MCF 10A (cell line): ENCODE measurements around the gene ANKRD44. TPM values are rescaled to one million over a fixed set of nuclear protein-coding genes. Genes with fewer than 3 reads are reported as not detected.
A peak's percentile ranks its signal among the peaks of the same experiment; 100 is the strongest.

Experiments
- BruUV-seq: library from RNA; stranded (reverse); fragments of 400-500 nt; replicated peaks from 2 replicates; lab custom pipeline; 2021; lab: Mats Ljungman, UMichigan
- CTCF ChIA-PET: fragments of 300-600 bp; sonication (Branson Sonifier 250); formaldehyde crosslinking; extraction: SDS; loops from one replicate; lab custom pipeline; 2021; ENCODE audit warnings: antibody characterized with exemption, inconsistent platforms; lab: Yijun Ruan, JAX
- POLR2A ChIA-PET: fragments of 300-600, 350-650 bp; sonication (Branson Sonifier 250); formaldehyde crosslinking; extraction: SDS; loops from one replicate; lab custom pipeline; 2020; ENCODE audit warnings: antibody characterized with exemption, inconsistent platforms; lab: Yijun Ruan, JAX
- DNase-seq: peaks from one replicate; pipeline ENCODE4 v3.0.0-alpha.2; 2018; ENCODE audit not compliant: unreplicated experiment
- H3K27ac Mint-ChIP-seq: one replicate; pipeline ENCODE4 v1.8.0; 2022; ENCODE audit warnings: mild to moderate bottlenecking, low read depth, mixed read lengths; ENCODE audit not compliant: unreplicated experiment
- H3K27me3 Mint-ChIP-seq: one replicate; pipeline ENCODE4 v1.8.0; 2022; ENCODE audit warnings: mixed read lengths; ENCODE audit not compliant: insufficient read depth, unreplicated experiment
- H3K36me3 Mint-ChIP-seq: one replicate; pipeline ENCODE4 v1.8.0; 2022; ENCODE audit warnings: mild to moderate bottlenecking, moderate library complexity, mixed read lengths; ENCODE audit not compliant: insufficient read depth, unreplicated experiment
- H3K4me1 Mint-ChIP-seq: one replicate; pipeline ENCODE4 v1.8.0; 2022; ENCODE audit warnings: mixed read lengths; ENCODE audit not compliant: insufficient read depth, unreplicated experiment
- H3K4me3 Mint-ChIP-seq: one replicate; pipeline ENCODE4 v1.8.0; 2022; ENCODE audit warnings: mild to moderate bottlenecking, moderate library complexity, mixed read lengths; ENCODE audit not compliant: unreplicated experiment
- H3K9me3 Mint-ChIP-seq: one replicate; pipeline ENCODE4 v1.8.0; 2022; ENCODE audit warnings: mixed read lengths; ENCODE audit not compliant: unreplicated experiment
- intact Hi-C: fragments of 100-400 bp; cut with micrococcal nuclease; formaldehyde crosslinking; loops from 2 replicates; pipeline ENCODE4 v1.14.1; 2022
- total RNA-seq: library from RNA; stranded (reverse); gene quantifications from 2 replicates; pipeline ENCODE4 v1.2.3, GENCODE V29; 2022
- TF ChIP-seq, protein P1 (sequence below): fragments of 200-600 bp; IDR thresholded peaks from one replicate; pipeline ENCODE4 v1.8.0; 2022; ENCODE audit warnings: antibody characterized with exemption, mild to moderate bottlenecking; ENCODE audit not compliant: unreplicated experiment

ANKRD44 gene
- total RNA-seq, 1 experiment from 2014 or later: 6.9 TPM

DNA sequence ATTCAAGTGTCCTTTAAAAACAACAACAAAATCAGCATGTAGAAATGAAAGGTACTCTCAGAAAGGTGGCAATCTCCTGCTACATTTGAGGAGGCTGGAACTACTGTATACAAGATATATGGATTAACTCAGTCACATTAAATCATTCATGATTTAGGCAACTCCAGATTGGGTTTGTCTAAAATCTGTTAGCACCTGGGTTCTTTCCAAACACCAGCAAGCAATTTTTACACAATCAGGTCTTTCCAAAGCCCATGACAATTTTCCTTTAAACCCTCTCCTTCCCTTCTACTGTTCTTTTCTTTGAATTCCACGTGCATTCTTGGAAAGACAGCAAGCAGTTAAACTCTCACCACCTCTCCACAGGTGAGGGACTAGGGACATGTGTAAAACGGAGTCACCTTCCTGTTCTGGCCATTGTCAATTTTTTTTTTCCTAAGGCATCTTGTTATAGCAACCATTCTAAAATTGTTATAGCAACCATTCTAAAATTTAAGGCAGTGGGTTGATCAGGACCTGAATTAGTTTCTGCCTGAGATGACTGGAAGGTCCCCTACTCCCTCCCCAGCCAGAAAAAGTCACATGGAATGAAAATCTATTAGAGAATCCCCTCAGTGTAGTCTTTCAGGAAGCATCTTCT is 113.9 kb downstream of the ANKRD44 start:
- ChIA-PET POLR2A (interaction anchor here (0.6 kb wide), 1 partner anchor 120 kb away, joined by 3 read pairs; no protein-coding TSS in a partner anchor), CTCF (interaction anchor here (0.7 to 1.2 kb wide), 4 partner anchors 83 to 157 kb away, joined by 3 to 4 read pairs (median 4); no protein-coding TSS in a partner anchor)
- no peaks in the 10 kb centered on the region for H3K9me3 Mint-ChIP-seq
- no TSS peak for BruUV-seq
- DNase-seq: peak; percentile 13
- H3K27me3 Mint-ChIP-seq: no peaks in the 10 kb centered on the region
- peaks cover 9% of the 10 kb centered on the region for H3K4me1 Mint-ChIP-seq
- no peak overlapping the region for H3K4me3 Mint-ChIP-seq
- H3K36me3 Mint-ChIP-seq: no peaks in the 10 kb centered on the region
- intact Hi-C loops: no loop called here
- TF ChIP-seq, protein P1, sequence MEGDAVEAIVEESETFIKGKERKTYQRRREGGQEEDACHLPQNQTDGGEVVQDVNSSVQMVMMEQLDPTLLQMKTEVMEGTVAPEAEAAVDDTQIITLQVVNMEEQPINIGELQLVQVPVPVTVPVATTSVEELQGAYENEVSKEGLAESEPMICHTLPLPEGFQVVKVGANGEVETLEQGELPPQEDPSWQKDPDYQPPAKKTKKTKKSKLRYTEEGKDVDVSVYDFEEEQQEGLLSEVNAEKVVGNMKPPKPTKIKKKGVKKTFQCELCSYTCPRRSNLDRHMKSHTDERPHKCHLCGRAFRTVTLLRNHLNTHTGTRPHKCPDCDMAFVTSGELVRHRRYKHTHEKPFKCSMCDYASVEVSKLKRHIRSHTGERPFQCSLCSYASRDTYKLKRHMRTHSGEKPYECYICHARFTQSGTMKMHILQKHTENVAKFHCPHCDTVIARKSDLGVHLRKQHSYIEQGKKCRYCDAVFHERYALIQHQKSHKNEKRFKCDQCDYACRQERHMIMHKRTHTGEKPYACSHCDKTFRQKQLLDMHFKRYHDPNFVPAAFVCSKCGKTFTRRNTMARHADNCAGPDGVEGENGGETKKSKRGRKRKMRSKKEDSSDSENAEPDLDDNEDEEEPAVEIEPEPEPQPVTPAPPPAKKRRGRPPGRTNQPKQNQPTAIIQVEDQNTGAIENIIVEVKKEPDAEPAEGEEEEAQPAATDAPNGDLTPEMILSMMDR: no peak
- H3K27ac Mint-ChIP-seq: no peak overlapping the region

DNA sequence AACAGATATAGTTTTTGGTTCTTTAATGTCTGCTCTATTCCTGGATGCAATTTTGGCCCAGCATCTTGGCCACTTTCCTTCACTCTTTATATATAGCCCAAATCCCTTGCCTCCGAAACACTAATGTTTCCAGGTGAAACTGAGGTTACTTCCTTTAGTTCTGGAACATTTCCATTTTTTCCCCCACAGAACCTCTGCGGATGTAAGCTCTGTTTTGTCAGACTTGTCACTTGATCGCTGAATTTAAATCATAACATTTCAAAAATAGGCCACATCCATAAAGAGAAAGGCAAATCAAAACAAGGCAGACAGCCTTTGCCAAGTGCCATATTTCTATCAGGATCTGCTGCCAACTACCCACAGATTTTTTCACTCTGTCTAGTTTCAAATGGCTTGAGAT is 115.1 kb downstream of the ANKRD44 start:
- intact Hi-C loops: no loop called here
- H3K36me3 Mint-ChIP-seq: no peaks in the 10 kb centered on the region
- peaks cover 7% of the 10 kb centered on the region for H3K4me1 Mint-ChIP-seq
- no peak overlapping the region for H3K4me3 Mint-ChIP-seq
- TF ChIP-seq, protein P1: no peak
- ChIA-PET POLR2A (no interaction called here), CTCF (interaction anchor here (0.6 to 1.2 kb wide), 4 partner anchors 82 to 121 kb away, joined by 3 to 8 read pairs (median 4); no protein-coding TSS in a partner anchor)
- no peak overlapping the region for H3K27ac Mint-ChIP-seq
- DNase-seq: no peak
- no TSS peak for BruUV-seq
- no peaks in the 10 kb centered on the region for H3K9me3 Mint-ChIP-seq
- no peaks in the 10 kb centered on the region for H3K27me3 Mint-ChIP-seq

DNA sequence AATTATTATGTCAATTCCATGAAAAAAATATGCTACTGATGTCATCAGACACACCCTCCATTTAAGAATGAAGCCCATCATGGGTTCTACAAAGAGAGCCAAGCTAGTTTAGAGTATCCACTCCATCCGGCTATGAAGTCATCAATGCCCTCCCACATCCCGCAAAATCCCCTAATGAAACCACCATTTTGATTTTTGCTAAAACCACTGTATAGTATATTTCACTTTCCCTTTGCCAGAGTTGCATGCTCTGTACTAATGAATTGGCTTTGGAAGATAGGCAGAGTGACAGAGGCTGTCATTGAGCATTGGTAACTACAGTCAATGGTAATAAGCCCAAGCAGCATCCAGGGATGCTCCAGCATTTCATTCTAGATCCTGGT is 118.6 kb downstream of the ANKRD44 start:
- no peak for DNase-seq
- H3K36me3 Mint-ChIP-seq: no peaks in the 10 kb centered on the region
- no TSS peak for BruUV-seq
- H3K4me1 Mint-ChIP-seq: peaks cover 5% of the 10 kb centered on the region
- H3K9me3 Mint-ChIP-seq: no peaks in the 10 kb centered on the region
- TF ChIP-seq, protein P1: no peak
- no peak overlapping the region for H3K27ac Mint-ChIP-seq
- no peak overlapping the region for H3K4me3 Mint-ChIP-seq
- ChIA-PET POLR2A (interaction anchor here (0.9 kb wide), 1 partner anchor 393 kb away, joined by 3 read pairs; the partner anchor contains the start of gene GTF3C3), CTCF (interaction anchor here (0.5 to 4.2 kb wide), 28 partner anchors 10 to 495 kb away, joined by 3 to 66 read pairs (median 4); partner anchors contain the start of gene ANKRD44)
- no peaks in the 10 kb centered on the region for H3K27me3 Mint-ChIP-seq
- intact Hi-C loops: loop anchor here (1.0 to 2.0 kb wide), 4 partner anchors 79 to 587 kb away; partner anchors contain the start of gene ANKRD44

DNA sequence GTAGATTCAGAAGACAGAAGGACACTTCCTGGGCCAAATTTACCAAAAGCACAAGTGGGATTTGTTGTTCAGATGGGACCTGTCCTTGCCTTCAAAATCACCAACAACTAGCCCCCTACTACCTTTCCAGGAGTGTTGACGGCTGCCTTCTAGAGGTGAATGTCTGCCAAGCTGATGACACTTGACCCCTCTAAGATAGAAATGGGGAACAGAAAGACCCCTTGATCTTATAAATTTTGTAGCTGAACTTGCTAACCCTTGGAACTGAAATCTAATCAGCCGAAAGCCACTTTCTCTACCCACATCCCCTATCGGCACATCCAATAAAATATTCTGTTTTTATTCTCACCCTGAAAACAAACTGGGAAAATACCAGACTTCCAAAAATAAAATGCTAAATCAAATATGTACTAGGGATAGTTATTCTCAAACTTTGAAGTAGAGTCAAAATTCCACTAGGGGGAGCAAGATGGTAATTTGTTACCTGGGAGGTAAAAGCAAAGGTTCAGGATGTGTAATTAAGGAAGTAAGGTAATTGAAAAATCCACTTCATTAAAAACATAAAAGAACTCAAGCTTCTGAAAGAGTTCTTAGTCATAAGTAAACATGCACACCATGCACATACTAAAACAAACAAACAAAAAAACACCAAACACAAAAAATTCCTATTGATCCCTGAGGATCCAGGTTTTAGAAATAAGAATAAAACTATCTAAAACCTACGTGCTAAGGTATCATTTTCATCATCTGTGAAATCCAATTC is 119.2 kb downstream of the ANKRD44 start:
- Mint-ChIP-seq H3K27me3 (no peaks in the 10 kb centered on the region), H3K4me3 (no peak overlapping the region), H3K27ac (no peak overlapping the region), H3K9me3 (no peaks in the 10 kb centered on the region), H3K4me1 (no peaks in the 10 kb centered on the region), H3K36me3 (no peaks in the 10 kb centered on the region)
- DNase-seq: peak; percentile 61
- BruUV-seq: no TSS peak
- intact Hi-C loops: loop anchor here (1.0 to 2.0 kb wide), 4 partner anchors 78 to 587 kb away; partner anchors contain the start of gene ANKRD44
- TF ChIP-seq, protein P1: peak; percentile 67
- CTCF ChIA-PET: interaction anchor here (0.5 to 4.2 kb wide), 38 partner anchors 8 to 856 kb away, joined by 3 to 66 read pairs (median 4); partner anchors contain the start of gene ANKRD44
- POLR2A ChIA-PET: interaction anchor here (0.5 to 1.3 kb wide), 3 partner anchors 187 to 392 kb away, joined by 3 read pairs; partner anchors contain the start of genes COQ10B and GTF3C3
